ENCODE measurements around the gene HDAC9.

HDAC9 gene

DNA sequence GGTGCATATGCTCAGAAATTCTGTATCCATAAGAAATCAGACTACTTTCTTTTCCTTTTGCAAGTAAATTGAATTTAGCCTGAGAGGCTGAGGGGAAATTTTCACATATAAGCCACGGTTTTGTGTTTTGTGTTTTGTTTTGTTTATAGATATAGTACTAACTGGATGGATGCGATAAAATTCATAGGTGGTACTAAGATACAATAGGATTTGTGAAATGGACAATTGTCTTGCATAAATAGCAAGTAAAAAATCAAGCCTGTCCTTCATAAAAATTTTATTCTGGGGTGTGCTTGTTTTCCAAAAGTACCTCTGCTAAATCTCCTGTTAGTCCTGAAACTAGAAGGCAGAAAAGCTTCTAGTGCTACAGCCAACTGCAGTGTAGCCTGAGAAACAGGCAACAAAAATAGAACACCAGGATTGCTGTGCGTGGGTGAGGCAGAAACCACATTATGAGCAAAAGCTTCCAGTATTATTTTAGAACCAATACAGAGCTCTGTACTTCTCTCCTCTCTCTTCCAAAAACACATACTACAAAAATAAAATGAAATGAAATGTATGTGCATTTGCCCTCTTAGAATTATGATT lies 634 bp upstream of the HDAC9 start:
- DNase-seq, result no peak

DNA sequence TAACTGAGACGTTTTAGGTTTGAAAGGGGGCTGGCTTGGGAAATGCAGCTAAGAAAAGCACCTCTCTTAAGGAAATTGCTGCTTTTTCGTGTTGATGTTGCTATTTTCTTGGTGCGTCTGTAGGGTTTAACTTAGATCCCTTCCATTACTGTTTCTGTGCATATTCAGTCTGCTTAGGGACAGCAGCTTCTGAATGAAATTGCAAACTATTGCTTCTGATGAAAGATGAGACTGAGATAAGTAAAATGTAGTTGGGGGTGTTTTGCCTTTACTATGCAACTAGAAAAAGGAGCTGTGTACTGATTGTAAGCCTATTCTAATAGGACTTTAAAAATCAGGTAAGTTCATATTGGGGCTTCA lies 772 bp downstream of the HDAC9 start:
- no peak for DNase-seq

DNA sequence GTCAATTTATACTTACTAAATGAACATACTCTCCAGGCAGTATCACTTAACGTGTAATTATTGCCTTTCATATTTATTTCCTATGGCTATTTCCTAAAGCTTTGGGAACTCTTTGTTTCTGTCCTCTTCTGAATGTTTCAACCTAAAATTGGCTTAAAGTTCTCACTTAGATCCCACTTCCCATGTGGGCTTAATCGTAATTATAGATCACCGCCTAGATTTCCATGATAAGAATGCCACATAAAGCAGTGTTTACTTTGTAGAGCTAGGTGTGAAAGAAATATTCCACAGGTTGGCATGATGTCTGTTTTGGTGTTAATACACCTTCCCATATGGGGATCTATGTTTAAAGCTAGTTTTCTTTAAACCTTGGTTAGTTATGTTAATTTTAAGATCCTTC lies 1.5 kb downstream of the HDAC9 start:
- no peak for DNase-seq

DNA sequence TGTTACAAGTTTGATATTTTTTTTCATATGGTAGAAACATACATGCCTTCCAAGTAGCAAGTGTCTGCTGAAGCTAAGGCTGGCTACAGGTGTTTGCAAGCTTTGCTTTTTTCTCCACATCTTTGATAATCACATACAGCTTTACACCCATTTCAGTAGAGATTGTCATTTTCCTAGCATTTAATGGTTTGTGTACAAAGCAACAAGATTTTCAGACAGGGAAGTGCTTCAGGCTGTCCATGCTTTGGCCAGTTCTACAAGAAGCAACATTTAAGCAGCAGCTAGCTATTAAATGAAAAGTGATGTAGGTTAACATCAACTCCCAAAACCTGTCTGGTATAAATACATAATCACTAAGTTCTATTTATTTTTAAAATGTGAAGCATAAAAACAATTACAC lies 2.3 kb downstream of the HDAC9 start:
- no peak for DNase-seq

DNA sequence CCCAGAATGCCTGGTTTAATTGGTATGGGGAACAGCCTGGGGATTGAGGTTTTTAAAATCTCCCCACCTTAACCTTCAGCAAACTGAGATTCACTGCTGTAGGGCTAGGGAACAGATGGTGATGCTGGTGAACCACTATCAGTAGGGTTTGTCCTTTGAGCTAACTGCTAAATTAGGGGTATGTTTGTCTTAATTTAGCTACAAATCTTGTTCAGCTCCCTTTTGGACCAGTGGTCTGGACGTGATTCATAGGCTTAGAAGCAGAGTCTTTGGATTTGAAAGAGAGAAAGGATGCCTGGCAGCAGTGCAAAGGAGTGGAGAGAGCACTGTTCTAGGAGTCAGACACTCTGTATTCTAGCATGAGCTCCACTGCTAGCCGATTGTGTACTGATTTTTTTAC lies 2.8 kb downstream of the HDAC9 start:
- no peak for DNase-seq

DNA sequence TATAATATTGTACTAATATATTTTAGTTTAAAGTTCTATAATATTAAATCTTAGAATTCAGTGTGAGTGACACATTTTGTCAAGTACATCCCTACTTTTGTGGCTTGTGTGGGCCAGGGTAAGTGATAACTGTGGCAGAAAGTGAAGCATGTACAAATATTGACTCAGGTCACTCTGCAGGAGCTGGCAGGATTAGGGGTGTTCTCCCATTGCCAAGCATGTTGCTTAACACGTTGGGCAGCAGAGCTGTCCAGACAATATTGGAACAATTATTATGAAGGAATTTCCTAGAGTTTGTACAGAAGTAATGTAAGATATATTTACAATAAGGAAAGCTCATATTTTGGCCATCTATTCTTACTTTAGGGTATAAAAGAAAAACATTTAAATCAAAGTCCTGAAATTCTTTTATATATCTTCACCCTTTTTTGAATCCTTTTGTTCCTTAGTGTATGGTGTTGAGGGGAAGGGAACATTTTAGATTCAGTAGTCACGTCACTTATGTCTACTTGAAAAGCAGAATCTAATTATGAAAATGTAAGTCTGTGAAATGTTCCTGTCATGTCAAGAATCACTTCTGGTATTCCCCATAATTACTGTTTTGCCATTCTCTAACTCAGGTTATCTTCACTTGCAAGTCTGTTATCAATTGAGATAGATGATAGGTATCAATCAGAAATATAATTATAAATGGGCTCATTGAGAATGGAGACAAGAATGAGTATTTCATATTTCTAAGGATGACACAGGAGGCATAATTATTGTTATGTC lies 4.0 kb downstream of the HDAC9 start:
- DNase-seq, result no peak

DNA sequence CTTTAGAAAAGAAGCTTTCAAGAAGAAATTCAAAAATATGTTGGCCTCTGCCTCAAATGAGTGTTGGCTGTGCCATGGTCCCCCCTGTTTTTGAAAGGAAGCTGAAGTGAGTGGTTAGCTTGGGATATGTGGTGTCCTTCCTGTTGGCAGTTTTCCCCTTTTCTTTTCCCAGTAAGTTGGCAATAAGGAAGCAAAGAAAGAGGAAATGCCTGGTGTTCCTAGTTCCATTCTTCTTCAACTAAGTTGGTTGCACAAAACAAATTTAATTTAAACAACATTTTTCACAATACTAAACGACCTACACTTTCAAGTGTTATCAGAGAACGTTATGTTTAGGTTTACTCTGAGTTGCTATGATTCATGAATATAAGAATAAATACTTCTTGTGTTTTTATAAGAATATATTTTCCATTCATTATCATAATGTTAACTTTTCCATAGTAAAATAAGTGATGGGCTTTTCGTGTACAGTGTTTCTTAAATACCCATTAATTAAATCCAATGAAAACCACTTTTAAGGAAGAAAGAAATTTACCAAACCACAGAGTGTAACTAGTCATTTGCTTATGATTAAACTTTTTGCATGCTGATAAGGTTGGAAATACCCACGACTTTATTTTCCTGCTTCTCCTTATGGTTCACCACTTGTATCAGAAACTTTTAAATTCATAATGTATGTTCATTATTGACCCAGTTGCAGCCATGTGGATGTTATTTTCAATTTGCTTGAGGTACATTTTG lies 7.7 kb downstream of the HDAC9 start:
- no peak for DNase-seq

DNA sequence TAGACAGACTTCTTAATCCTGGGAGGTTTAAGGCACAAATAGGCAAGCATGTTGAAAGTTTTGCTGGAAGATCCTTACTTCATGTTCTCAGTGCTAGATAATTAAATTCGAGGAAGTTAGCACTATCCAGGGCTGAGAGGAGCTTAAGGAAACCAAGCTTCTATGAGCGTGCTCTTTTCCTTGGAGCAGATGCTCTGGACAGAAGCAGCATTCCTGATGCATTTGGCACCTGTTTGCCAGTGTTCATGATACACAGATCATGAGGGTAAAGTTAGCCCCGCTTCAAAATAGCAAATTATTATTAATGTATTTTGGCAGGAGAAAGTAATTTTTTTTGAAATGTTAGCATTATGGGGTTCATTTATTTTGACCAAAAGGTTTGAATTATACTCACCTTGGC lies 9.4 kb downstream of the HDAC9 start:
- DNase-seq, result no peak

DNA sequence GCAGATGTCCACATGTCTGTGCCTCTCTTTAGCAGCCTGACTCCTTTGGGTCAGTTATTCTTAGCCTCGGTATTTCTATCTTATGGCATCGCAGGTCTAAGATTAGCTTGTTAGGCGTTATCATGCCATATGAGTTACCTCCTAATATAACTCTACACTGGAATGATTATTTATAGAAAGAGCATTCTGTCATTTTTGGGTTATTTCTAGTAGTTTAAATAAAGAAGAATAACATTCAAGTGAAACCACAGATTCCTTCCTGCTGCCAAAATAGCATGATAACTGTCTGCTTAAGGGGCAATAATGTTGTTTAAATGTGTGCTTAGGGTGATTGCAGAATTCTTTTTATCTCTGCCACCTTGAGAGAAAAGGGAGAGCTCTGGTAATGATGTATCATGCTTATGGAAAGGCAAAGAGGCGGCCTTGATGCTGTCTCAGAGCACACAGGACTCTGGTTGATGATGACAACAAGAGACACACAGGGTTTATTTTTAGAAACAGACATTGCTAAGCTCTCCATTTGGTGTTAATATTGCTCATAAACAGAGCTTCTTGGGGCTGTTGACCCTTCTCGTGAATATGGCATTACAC lies 10.4 kb downstream of the HDAC9 start:
- DNase-seq, result no peak

DNA sequence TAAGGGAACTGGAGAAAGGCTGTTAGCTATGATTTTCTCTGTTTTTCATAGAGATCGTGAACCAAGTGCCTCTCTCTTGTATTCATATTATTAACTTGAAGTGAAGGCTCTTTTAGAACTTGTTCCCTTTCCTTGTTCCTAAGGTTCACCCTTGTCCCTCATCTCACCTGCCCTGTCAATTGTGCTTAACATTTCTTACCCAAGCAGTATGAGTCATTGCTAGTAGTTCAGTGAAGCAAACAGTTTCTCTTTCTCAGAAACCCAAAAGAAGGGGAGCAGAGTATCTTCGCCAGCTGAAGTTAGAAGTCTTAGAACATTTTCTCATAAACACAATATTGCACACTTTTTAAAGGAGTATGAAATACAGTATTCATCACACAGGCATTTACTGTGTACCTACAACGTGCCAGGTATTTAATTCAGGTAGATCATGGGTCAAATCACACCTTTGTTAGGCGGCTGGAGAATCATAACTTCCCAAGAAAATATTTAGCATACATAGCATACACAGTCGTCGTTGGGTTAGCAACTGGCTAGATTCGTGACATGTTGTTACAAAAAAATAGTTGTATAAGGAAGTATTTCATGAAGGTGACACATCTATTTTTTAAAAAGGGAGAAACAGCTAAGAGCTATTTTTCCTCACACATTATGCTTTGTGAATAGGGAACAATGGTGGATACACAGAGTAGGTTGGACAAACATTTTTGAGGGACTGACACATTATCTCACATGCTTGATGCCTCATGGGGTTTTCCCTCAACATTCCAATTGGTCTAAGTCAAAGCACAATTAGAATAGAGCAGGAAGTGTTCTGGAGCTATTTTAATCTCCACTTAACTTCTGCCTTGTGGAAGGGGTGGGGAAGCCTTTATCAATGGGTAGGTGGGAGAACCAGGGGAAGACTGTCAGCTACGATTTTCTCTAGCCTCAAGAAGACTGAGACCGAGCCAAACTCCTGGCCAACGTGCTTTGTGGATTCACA lies 13.2 kb downstream of the HDAC9 start:
- no peak for DNase-seq

DNA sequence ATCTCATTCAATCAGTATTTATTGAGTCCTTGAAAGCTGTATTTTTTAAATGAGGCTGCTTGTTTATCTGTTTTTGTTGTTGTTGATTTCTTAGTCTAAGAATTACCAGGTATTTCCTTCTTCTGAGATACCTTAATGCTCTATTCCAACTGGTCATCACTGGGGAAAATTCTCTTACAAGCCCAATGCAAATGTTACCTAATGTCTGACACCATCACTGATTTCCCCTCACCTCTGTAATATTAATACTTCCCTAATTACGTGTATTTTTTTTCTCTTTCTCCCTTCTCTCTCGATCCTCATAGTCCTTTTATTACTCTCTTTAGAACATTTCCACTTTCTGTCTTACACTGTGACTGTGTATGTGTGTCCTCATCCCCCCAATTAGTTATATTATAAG lies 13.9 kb downstream of the HDAC9 start:
- DNase-seq, result no peak

DNA sequence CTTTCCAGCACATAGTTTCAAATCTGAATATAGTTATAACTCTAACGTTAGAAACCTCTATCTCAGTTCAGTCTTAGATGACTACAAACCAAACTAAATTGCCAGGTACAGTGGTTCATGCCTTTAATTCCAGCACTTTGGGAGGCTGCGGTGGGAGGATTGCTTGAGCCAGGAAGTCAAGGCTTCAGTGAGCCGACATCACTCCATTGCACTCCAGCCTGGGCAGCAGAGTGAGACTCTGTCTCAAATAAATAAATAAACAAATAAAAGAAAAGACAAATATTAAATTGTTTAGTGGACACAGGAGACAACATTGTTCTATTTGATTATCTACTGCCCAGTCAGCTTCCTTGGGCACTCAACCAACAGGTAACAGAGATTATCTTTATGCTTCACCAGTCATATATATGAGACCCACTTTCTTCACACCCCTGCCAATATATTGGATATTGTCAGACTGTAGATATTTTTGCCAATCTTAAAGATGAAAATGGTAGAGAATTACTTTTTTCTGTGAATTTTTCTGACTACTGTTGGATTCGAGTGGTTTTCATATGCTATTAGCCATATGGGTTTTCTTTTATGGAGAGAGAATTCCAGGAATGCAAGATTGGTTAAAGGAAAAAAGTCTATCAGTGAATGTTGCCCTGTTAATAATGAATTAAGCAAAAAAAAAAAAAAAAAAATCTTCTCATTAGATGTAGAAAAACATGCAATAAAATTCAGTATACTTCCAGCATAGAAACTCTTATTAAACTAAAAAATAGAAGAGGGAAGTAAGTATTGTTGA lies 16.0 kb downstream of the HDAC9 start:
- no peak for DNase-seq

DNA sequence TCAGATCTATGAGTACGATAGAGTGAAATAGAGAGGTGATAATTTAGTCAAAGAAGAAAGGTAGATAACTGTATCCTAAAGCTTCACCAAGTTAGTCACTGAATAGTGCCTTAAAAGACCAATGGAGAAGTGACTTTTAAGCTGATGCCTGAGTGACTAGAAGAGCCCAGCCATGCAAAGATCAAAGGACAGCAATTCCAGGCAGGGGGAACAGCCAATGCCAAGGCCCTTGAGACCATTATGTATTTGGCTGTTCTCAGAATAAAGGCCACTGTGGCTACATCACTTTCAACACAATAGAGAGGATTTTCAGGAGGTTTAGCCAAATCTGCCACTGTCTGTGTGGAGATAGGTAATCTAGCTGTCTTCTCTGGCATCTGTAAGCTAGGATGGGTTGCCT lies 17.8 kb downstream of the HDAC9 start:
- DNase-seq, result no peak

DNA sequence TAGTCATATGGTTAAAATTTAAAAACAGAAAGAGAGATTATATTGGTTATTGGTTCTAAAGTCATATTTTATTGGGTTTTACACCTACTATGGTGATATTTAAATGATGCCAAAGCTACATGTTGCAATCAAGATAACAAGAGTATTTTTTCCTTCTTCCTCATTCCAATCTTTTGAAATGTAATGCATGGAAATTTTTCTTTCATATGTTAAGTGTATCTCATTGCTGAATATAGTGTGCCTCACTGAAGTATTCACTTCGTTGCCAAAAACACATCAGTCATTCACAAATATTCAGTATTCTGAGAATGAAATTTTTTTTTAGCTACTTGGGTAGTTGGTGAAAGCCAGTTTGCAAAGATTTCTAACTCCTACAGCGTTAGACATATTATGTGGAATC lies 19.5 kb downstream of the HDAC9 start:
- no peak for DNase-seq

DNA sequence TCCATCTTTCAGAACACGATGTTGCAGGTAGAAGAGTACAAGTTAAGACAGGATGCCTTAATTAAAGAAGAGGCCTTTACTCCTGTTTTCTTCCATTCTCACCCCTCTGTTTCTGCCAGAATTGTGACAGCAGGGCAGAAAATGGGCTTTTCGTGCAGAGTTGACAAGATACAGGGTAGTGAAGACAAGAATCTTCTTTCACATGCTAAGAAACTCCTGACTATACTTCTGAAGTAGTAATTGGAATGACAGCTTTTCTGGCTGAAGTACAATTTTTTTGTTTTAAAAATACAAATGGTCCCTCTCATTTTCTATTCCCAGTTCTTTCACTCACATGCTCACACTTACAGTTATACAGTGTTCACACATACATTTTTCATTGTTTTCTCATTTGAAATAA lies 22.1 kb downstream of the HDAC9 start:
- no peak for DNase-seq

DNA sequence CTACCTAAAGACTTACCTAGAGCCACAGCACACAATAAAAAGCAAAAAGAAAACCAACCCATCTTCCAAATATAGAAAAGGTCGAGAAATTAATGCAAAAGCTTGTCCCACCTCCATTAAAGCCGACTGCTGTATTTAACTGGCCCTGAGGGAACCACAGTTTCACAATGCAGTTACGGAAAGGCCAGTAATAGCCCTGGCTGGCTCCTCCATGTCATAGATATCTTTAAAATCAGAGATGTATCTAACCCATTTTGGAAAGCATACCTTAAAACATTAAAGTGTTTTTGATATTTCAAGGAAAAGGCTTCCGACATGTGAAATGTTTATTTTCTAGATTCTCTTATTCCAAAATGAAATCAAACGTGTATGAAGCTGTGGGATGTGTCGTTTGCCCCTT lies 23.0 kb downstream of the HDAC9 start:
- DNase-seq, result no peak

DNA sequence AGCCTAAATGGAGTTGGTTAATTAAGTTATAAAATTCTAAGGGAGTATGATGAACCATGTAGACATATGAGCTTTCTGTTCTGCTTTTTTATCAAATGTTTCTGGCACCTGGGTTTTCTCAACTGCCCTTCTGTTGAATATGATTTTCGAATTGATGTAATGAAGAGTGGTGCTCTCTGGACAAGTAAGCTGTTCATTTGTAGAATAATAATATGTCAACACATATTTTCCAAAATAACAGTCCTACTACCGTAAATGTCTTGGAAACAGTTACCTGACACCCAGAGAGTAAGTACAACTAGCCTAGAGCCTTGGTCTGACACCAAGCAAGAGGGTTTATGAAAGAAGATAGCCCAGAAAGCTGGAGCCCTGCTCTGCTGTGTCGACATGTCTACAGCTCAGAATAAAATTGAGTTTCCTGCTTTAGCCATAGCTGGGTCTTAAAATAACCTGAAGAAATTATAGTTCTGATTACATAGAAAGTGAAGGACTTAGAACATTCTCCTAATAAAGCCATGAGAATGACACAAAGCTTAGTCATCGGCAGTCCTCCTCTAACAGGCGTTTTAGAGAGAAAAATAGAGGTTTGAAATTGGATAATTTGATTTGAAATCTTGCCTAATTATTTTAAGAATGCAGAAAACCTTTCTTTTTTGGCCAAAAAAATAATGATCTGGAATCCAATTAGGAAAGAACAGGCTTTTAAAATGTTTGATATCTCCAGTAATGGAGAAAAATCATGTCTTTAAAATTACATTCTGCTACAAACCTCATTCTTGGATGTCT lies 25.1 kb downstream of the HDAC9 start:
- no peak for DNase-seq

DNA sequence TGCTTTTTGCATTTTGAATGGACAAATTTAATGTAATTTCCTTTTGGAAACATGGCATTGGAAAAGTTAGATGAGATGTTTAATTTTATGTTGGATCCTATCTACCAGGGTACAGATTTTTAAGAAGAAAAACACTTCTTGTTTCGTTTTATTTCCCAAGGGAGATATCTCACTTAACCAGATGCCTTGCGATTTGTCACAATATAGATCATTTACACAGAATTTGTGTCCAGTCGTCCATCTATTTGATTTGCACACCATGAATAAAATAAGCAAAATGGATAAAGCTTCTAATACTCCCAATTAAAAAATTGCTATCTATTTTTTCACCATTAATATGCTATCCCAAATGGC lies 25.7 kb downstream of the HDAC9 start:
- no peak for DNase-seq

DNA sequence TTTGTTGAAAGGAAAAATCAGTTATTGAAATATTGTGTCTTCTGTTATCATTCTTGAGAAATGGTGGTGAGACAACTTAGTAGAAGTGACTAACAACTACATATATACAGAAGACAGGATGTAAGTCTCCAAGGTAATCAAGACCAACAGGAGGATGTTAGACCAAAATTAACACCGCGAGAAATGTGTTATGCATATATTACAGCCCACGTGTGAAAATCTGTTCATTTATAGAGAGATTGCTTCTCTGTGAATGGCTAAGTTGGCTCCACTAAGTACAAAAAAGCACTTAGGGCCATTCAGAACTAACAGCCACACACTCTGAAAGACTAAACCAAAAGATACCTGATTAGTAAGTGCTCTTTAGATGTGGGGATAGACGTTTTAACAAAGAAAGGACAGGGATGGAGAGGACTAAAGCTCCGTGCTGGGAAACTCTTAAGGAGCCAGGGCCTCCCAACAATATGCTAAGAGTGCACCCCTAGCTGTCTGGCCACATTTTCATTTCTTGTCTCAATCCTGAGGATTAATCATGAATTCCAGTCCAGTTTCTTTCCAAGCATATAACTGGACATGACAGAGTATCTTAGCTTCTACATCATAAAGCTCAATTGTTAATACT lies 26.5 kb downstream of the HDAC9 start:
- DNase-seq, result no peak

DNA sequence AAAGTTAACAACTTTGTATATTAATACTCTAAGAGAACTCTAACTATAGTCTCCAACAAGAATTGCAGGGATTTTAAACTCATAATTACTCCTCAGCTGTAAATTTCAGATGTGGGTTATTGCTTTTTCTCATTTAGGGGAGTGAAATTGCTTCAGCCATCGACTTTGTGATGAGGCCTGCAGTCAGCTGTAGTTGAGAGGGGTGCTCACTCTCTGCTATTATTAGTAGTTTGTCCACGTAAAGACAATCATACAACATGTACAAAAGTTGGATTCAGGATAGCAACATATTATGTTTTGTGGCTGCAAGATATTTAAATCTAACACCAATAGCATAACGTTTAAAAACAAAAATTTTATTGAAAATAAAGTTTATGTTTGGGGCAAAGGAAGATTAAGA lies 28.7 kb downstream of the HDAC9 start:
- DNase-seq, result no peak
